ENCODE results near the gene RRM2.
A peak's percentile ranks its signal among the peaks of the same experiment; 100 is the strongest.

The RRM2 gene

DNA sequence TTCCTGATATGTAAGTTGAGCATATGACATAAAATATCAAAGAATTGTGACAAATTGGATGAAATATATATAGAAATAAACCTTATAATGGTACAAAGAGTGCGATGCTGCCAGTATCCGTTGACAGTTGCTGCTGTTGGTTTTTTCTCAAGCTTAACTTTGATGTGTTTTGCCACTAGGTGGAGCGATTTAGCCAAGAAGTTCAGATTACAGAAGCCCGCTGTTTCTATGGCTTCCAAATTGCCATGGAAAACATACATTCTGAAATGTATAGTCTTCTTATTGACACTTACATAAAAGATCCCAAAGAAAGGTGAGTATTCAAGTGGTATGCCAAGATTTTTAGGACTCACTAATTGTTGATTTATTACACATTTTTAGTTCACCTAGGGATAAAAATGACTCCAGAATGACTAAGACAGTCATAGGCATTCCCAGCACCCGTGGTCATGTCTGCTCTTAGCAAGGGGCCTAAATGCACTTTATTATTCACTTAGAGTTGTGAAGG lies 2.1 kb downstream of the RRM2 start:
- peaks cover 37 to 64% of the 10 kb centered on the region in 2 experiments for H3K36me3 ChIP-seq (ENCODE audit: control insufficient read depth in 2 of 2, insufficient read depth in 1 of 2, low read length in 2 of 2)
- H3K27ac ChIP-seq (ENCODE audit: extremely low read depth, low read depth, low read length) = no peak overlapping the region
- CTCF ChIA-PET = interaction anchor here (0.5 to 7.6 kb wide), 18 partner anchors 9 to 755 kb away, joined by 3 to 71 read pairs (median 4); no protein-coding TSS in a partner anchor
- H3K4me3 ChIP-seq (ENCODE audit: low read depth, low read length) = peak overlapping the region; percentile 70
- POLR2A ChIA-PET = interaction anchor here (0.7 to 2.4 kb wide), 5 partner anchors 15 to 323 kb away, joined by 3 to 9 read pairs (median 4); partner anchors contain the start of gene ODC1
- TF ChIP-seq ZNF654 (tag by site-specific recombination; IDR thresholded peaks at IDR 0.05; ENCODE audit: low read depth) (peak; percentile 76), ZNF10 (tag by site-specific recombination; IDR thresholded peaks at IDR 0.05) (0 out of 2 replicates have a peak, but pooled peaks have one; percentile 16), ZNF302 (tag by site-specific recombination; IDR thresholded peaks at IDR 0.05; ENCODE audit: low read depth) (no peak)
- TF ChIP-seq, protein P1, sequence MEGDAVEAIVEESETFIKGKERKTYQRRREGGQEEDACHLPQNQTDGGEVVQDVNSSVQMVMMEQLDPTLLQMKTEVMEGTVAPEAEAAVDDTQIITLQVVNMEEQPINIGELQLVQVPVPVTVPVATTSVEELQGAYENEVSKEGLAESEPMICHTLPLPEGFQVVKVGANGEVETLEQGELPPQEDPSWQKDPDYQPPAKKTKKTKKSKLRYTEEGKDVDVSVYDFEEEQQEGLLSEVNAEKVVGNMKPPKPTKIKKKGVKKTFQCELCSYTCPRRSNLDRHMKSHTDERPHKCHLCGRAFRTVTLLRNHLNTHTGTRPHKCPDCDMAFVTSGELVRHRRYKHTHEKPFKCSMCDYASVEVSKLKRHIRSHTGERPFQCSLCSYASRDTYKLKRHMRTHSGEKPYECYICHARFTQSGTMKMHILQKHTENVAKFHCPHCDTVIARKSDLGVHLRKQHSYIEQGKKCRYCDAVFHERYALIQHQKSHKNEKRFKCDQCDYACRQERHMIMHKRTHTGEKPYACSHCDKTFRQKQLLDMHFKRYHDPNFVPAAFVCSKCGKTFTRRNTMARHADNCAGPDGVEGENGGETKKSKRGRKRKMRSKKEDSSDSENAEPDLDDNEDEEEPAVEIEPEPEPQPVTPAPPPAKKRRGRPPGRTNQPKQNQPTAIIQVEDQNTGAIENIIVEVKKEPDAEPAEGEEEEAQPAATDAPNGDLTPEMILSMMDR (tag by site-specific recombination; IDR thresholded peaks at IDR 0.05) = peak; percentile 30; the same call in 1 of the 2 replicates
- peaks cover 5% of the 10 kb centered on the region; the same call in 1 of the 2 replicates for H3K4me1 ChIP-seq (ENCODE audit: control insufficient read depth, insufficient read depth, low read length)
- H3K9me3 ChIP-seq (ENCODE audit: control insufficient read depth, insufficient read depth, low read depth, low read length) = no peaks in the 10 kb centered on the region

DNA sequence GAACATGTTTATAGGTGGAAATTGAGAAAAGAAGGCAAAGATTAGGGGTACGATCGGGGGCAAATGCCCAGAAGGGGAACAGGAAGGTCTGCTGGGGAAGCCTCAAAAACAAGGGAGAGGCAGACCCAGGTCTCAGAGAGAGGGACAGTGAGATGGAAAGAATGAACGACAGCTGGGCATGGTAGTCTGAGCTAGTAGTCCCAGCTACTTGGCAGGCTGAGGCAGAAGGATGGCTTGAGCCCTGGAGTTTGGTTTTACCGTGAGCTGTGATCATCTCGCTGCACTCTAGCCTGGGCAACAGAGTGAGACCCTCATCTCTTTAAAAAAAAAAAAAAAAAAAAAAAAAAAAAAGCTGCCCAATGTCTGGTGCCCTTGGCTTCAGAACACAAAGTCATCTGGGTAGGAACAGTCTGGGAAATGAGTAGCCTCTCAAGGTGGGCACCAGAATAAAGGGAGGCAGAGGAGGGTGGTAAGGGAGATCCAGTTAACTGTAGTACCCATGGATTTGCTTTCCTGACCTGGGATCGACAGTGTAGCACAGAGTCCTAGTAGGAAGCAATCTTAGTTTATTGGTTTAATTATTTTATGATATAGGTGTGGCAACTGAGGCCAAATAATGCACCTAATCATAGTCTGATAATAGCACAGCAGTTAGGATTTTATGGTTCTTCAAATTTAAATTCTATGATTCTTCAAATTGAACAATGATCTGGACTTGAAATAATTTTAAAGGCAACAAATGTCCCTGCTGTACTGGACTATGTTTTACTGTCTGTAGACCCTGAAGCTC lies 3.5 kb downstream of the RRM2 start:
- H3K4me1 ChIP-seq (ENCODE audit: control insufficient read depth, insufficient read depth, low read length) = peaks cover 5% of the 10 kb centered on the region; the same call in 1 of the 2 replicates
- no peaks in the 10 kb centered on the region for H3K9me3 ChIP-seq (ENCODE audit: control insufficient read depth, insufficient read depth, low read depth, low read length)
- H3K4me3 ChIP-seq (ENCODE audit: low read depth, low read length) = no peak overlapping the region
- no peak overlapping the region for H3K27ac ChIP-seq (ENCODE audit: extremely low read depth, low read depth, low read length)
- TF ChIP-seq ZNF121 (tag by site-specific recombination; IDR thresholded peaks at IDR 0.05) (peak; percentile 51; the same call in 1 of the 2 replicates), ZNF184 (tag by site-specific recombination; IDR thresholded peaks at IDR 0.05) (no peak), BCL11A (tag by site-specific recombination; IDR thresholded peaks at IDR 0.05; ENCODE audit: low read depth) (no peak)
- POLR2A ChIA-PET = interaction anchor here (0.7 kb wide), 1 partner anchor 41 kb away, joined by 5 read pairs; no protein-coding TSS in a partner anchor
- CTCF ChIA-PET = interaction anchor here (0.5 to 7.6 kb wide), 10 partner anchors 8 to 309 kb away, joined by 3 to 71 read pairs (median 4); no protein-coding TSS in a partner anchor
- H3K36me3 ChIP-seq (ENCODE audit: control insufficient read depth in 2 of 2, insufficient read depth in 1 of 2, low read length in 2 of 2) = peaks cover 44 to 78% of the 10 kb centered on the region in 2 experiments

DNA sequence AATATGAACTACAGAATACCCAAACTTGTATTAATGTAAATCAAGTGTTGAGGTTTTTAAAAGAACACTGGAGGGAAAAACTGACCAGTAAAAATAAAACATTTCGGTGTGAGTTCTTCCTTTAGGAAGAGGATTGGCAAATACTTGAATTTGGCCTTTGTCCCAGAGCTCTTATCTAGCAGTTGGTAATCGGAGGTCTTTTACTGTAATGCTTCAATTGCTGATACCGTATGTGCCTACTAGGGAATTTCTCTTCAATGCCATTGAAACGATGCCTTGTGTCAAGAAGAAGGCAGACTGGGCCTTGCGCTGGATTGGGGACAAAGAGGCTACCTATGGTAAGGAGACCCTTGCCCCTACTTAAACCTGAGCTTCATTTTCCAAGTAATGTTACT lies 4.1 kb downstream of the RRM2 start:
- no peaks in the 10 kb centered on the region for H3K9me3 ChIP-seq (ENCODE audit: control insufficient read depth, insufficient read depth, low read depth, low read length)
- H3K4me3 ChIP-seq (ENCODE audit: low read depth, low read length) = no peak overlapping the region
- H3K27ac ChIP-seq (ENCODE audit: extremely low read depth, low read depth, low read length) = no peak overlapping the region
- H3K4me1 ChIP-seq (ENCODE audit: control insufficient read depth, insufficient read depth, low read length) = peaks cover 5% of the 10 kb centered on the region; the same call in 1 of the 2 replicates
- no peak for TF ChIP-seq ZNF560 (tag by site-specific recombination; IDR thresholded peaks at IDR 0.05; ENCODE audit: borderline replicate concordance)
- no peak for TF ChIP-seq ZNF626 (tag by site-specific recombination; IDR thresholded peaks at IDR 0.05)
- no peak for TF ChIP-seq KLF10 (tag by site-specific recombination; IDR thresholded peaks at IDR 0.05)
- TF ChIP-seq, protein P2, sequence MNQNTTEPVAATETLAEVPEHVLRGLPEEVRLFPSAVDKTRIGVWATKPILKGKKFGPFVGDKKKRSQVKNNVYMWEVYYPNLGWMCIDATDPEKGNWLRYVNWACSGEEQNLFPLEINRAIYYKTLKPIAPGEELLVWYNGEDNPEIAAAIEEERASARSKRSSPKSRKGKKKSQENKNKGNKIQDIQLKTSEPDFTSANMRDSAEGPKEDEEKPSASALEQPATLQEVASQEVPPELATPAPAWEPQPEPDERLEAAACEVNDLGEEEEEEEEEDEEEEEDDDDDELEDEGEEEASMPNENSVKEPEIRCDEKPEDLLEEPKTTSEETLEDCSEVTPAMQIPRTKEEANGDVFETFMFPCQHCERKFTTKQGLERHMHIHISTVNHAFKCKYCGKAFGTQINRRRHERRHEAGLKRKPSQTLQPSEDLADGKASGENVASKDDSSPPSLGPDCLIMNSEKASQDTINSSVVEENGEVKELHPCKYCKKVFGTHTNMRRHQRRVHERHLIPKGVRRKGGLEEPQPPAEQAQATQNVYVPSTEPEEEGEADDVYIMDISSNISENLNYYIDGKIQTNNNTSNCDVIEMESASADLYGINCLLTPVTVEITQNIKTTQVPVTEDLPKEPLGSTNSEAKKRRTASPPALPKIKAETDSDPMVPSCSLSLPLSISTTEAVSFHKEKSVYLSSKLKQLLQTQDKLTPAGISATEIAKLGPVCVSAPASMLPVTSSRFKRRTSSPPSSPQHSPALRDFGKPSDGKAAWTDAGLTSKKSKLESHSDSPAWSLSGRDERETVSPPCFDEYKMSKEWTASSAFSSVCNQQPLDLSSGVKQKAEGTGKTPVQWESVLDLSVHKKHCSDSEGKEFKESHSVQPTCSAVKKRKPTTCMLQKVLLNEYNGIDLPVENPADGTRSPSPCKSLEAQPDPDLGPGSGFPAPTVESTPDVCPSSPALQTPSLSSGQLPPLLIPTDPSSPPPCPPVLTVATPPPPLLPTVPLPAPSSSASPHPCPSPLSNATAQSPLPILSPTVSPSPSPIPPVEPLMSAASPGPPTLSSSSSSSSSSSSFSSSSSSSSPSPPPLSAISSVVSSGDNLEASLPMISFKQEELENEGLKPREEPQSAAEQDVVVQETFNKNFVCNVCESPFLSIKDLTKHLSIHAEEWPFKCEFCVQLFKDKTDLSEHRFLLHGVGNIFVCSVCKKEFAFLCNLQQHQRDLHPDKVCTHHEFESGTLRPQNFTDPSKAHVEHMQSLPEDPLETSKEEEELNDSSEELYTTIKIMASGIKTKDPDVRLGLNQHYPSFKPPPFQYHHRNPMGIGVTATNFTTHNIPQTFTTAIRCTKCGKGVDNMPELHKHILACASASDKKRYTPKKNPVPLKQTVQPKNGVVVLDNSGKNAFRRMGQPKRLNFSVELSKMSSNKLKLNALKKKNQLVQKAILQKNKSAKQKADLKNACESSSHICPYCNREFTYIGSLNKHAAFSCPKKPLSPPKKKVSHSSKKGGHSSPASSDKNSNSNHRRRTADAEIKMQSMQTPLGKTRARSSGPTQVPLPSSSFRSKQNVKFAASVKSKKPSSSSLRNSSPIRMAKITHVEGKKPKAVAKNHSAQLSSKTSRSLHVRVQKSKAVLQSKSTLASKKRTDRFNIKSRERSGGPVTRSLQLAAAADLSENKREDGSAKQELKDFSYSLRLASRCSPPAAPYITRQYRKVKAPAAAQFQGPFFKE (tag by site-specific recombination; IDR thresholded peaks at IDR 0.05; ENCODE audit: borderline replicate concordance) = no peak
- TF ChIP-seq, protein P3, sequence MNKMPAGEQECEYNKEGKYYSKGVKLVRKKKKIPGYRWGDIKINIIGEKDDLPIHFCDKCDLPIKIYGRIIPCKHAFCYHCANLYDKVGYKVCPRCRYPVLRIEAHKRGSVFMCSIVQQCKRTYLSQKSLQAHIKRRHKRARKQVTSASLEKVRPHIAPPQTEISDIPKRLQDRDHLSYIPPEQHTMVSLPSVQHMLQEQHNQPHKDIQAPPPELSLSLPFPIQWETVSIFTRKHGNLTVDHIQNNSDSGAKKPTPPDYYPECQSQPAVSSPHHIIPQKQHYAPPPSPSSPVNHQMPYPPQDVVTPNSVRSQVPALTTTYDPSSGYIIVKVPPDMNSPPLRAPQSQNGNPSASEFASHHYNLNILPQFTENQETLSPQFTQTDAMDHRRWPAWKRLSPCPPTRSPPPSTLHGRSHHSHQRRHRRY (tag by site-specific recombination; IDR thresholded peaks at IDR 0.05) = no peak
- CTCF ChIA-PET = interaction anchor here (0.6 to 7.6 kb wide), 5 partner anchors 30 to 1595 kb away, joined by 3 to 71 read pairs (median 22); no protein-coding TSS in a partner anchor
- H3K36me3 ChIP-seq (ENCODE audit: control insufficient read depth in 2 of 2, insufficient read depth in 1 of 2, low read length in 2 of 2) = peaks cover 50 to 84% of the 10 kb centered on the region in 2 experiments
- POLR2A ChIA-PET = no interaction called here

Measured in HEK293 (cell line).